Parathyroid adenoma (tissue), 2 donors: ENCODE measurements around the gene PRR23C.

Experiments
- H2AFZ ChIP-seq: fragments of 300-600 bp; sonication (generic); one replicate; pipeline ENCODE4 v1.7.0; 2017; ENCODE audit warnings: antibody characterized with exemption, mild to moderate bottlenecking
- H3K27ac ChIP-seq: fragments of 300-600 bp; sonication (generic); one replicate; pipeline ENCODE4 v1.7.0; 2017
- H3K27me3 ChIP-seq: fragments of 300-600 bp; sonication (generic); one replicate; pipeline ENCODE4 v1.7.0; 2017; ENCODE audit warnings: low read length; ENCODE audit not compliant: control insufficient read depth, insufficient read depth
- H3K36me3 ChIP-seq: fragments of 300-600 bp; sonication (generic); one replicate; pipeline ENCODE4 v1.7.0; 2017; ENCODE audit warnings: low read length; ENCODE audit not compliant: control insufficient read depth, insufficient read depth
- H3K4me1 ChIP-seq: fragments of 300-600 bp; sonication (generic); one replicate; pipeline ENCODE4 v1.7.0; 2017; ENCODE audit warnings: control low read depth
- H3K4me2 ChIP-seq: fragments of 300-600 bp; sonication (generic); one replicate; pipeline ENCODE4 v1.7.0; 2017; ENCODE audit warnings: low read length
- H3K4me3 ChIP-seq: fragments of 300-600 bp; sonication (generic); one replicate; pipeline ENCODE4 v1.7.0; 2017; ENCODE audit warnings: low read depth, low read length
- H3K79me2 ChIP-seq: fragments of 300-600 bp; sonication (generic); one replicate; pipeline ENCODE4 v1.7.0; 2017; ENCODE audit warnings: control low read depth
- H3K9ac ChIP-seq: fragments of 300-600 bp; sonication (generic); one replicate; pipeline ENCODE4 v1.7.0; 2017; ENCODE audit warnings: mild to moderate bottlenecking
- H3K9me3 ChIP-seq: fragments of 300-600 bp; sonication (generic); one replicate; pipeline ENCODE4 v1.7.0; 2017; ENCODE audit warnings: low read length; ENCODE audit not compliant: control insufficient read depth
- CTCF ChIP-seq: fragments of 300-600 bp; sonication (generic); IDR thresholded peaks from one replicate; pipeline ENCODE4 v1.7.0; 2017; ENCODE audit warnings: antibody characterized with exemption, mild to moderate bottlenecking
- donor health status: primary hyperparathyroidism.

PRR23C gene

GRCh38 chr3:139084176-139084575 is 39.5 kb upstream of the PRR23C start:
- no peak for TF ChIP-seq CTCF
- Histone ChIP-seq H3K79me2 (no peaks in the 10 kb centered on the region), H3K9me3 (no peaks in the 10 kb centered on the region), H3K4me1 (no peaks in the 10 kb centered on the region), H3K36me3 (no peaks in the 10 kb centered on the region), H3K4me3 (no peak overlapping the region), H3K9ac (no peak overlapping the region), H2AFZ (no peak overlapping the region), H3K27me3 (no peaks in the 10 kb centered on the region), H3K4me2 (no peak overlapping the region), H3K27ac (no peak overlapping the region)

GRCh38 chr3:139074565-139075115 is 29.9 kb upstream of the PRR23C start:
- H3K9ac ChIP-seq, result no peak overlapping the region
- H3K4me2 ChIP-seq, result no peak overlapping the region
- H3K9me3 ChIP-seq, result no peaks in the 10 kb centered on the region
- H3K4me3 ChIP-seq, result no peak overlapping the region
- H3K4me1 ChIP-seq, result no peaks in the 10 kb centered on the region
- no peak overlapping the region for H2AFZ ChIP-seq
- no peaks in the 10 kb centered on the region for H3K79me2 ChIP-seq
- no peaks in the 10 kb centered on the region for H3K36me3 ChIP-seq
- no peak for TF ChIP-seq CTCF
- no peak overlapping the region for H3K27ac ChIP-seq
- no peaks in the 10 kb centered on the region for H3K27me3 ChIP-seq

GRCh38 chr3:139062918-139063317 is 18.2 kb upstream of the PRR23C start:
- H3K4me1 ChIP-seq, result no peaks in the 10 kb centered on the region
- no peaks in the 10 kb centered on the region for H3K79me2 ChIP-seq
- no peak overlapping the region for H2AFZ ChIP-seq
- no peak overlapping the region for H3K4me2 ChIP-seq
- no peaks in the 10 kb centered on the region for H3K9me3 ChIP-seq
- no peaks in the 10 kb centered on the region for H3K27me3 ChIP-seq
- no peaks in the 10 kb centered on the region for H3K36me3 ChIP-seq
- no peak overlapping the region for H3K27ac ChIP-seq
- H3K9ac ChIP-seq, result no peak overlapping the region
- H3K4me3 ChIP-seq, result no peak overlapping the region
- TF ChIP-seq CTCF, result no peak

- Histone ChIP-seq H3K9ac (no peak overlapping the region), H3K4me1 (no peaks in the 10 kb centered on the region), H3K36me3 (no peaks in the 10 kb centered on the region), H3K4me3 (no peak overlapping the region), H3K27ac (no peak overlapping the region), H3K4me2 (no peak overlapping the region), H3K9me3 (no peaks in the 10 kb centered on the region), H2AFZ (no peak overlapping the region), H3K27me3 (no peaks in the 10 kb centered on the region), H3K79me2 (no peaks in the 10 kb centered on the region)
- TF ChIP-seq CTCF, result no peak
Measured at GRCh38 chr3:139052802-139053600, 8.3 kb upstream of the PRR23C start.
